IMR-90 (cell line): ENCODE results near the gene SETD9. TPM values are rescaled to one million over a fixed set of nuclear protein-coding genes. Genes with fewer than 3 reads are reported as not detected.

Experiments used
- ATAC-seq: fragments of 200-7000 bp; cut with Tn5 transposase; 2 replicates; pipeline ENCODE4 v1.9.1; 2020; ENCODE audit warnings: low read depth, mild to moderate bottlenecking, moderate library complexity
- BruUV-seq: library from RNA; stranded (reverse); fragments of 400-500 nt; replicated peaks from 2 replicates; lab custom pipeline; 2021; lab: Mats Ljungman, UMichigan
- CTCF ChIA-PET: fragments of 300-600 bp; formaldehyde crosslinking; extraction: SDS; loops from one replicate; lab custom pipeline; 2021; ENCODE audit warnings: antibody characterized with exemption; lab: Yijun Ruan, JAX
- POLR2A ChIA-PET: fragments of 300-600 bp; sonication (Branson Sonifier 250); formaldehyde crosslinking; loops from one replicate; lab custom pipeline; 2022; ENCODE audit warnings: antibody characterized with exemption; ENCODE audit not compliant: unreplicated experiment; lab: Charles Lee
- DNase-seq: peaks from one replicate; pipeline ENCODE4 v3.0.0; 2013
- H2AFZ ChIP-seq: replicated peaks from 2 replicates; pipeline ENCODE3; 2013; ENCODE audit warnings: low read length, mild to moderate bottlenecking; ENCODE audit not compliant: poor library complexity
- H2AK5ac ChIP-seq: 2 replicates; pipeline ENCODE4 v1.6.1; 2013; ENCODE audit warnings: low read depth, low read length, inconsistent platforms
- H2AK9ac ChIP-seq: replicated peaks from 2 replicates; pipeline ENCODE3; 2013; ENCODE audit warnings: mild to moderate bottlenecking, low read depth, low read length, moderate library complexity; ENCODE audit not compliant: poor library complexity
- H2BK120ac ChIP-seq: 2 replicates; pipeline ENCODE4 v1.6.1; 2013; ENCODE audit warnings: low read depth, low read length, inconsistent platforms
- H2BK15ac ChIP-seq: 3 replicates; pipeline ENCODE4 v1.6.1; 2013; ENCODE audit warnings: low read depth, low read length, inconsistent platforms
- H2BK20ac ChIP-seq: 2 replicates; pipeline ENCODE4 v1.6.1; 2013; ENCODE audit warnings: low read depth, mild to moderate bottlenecking, inconsistent platforms, low read length, moderate library complexity
- H2BK5ac ChIP-seq: 2 replicates; pipeline ENCODE4 v1.6.1; 2013; ENCODE audit warnings: mild to moderate bottlenecking, low read depth, low read length, inconsistent platforms; ENCODE audit not compliant: poor library complexity, severe bottlenecking
- H3K14ac ChIP-seq: replicated peaks from 2 replicates; pipeline ENCODE4 v1.6.1; 2013; ENCODE audit warnings: low read depth, low read length, inconsistent platforms
- H3K18ac ChIP-seq: 2 replicates; pipeline ENCODE4 v1.6.1; 2013; ENCODE audit warnings: low read depth, low read length, control low read depth
- H3K23ac ChIP-seq: 2 replicates; pipeline ENCODE4 v1.6.1; 2013; ENCODE audit warnings: low read depth, low read length, inconsistent platforms
- H3K27ac ChIP-seq: 2 replicates; pipeline ENCODE4 v1.5.1; 2013; ENCODE audit warnings: mild to moderate bottlenecking, control low read depth, low read length; ENCODE audit not compliant: insufficient read depth
- H3K27me3 ChIP-seq: 2 replicates; pipeline ENCODE4 v1.6.1; 2013; ENCODE audit warnings: low read length; ENCODE audit not compliant: control insufficient read depth, insufficient read depth
- H3K36me3 ChIP-seq: 2 replicates; pipeline ENCODE4 v1.6.1; 2013; ENCODE audit warnings: low read length, mixed read lengths; ENCODE audit not compliant: control insufficient read depth, insufficient read depth
- H3K4ac ChIP-seq: 2 replicates; pipeline ENCODE4 v1.6.1; 2013; ENCODE audit warnings: low read depth, low read length, inconsistent platforms
- H3K4me1 ChIP-seq: 2 replicates; pipeline ENCODE4 v1.6.1; 2013; ENCODE audit warnings: low read length, mixed read lengths; ENCODE audit not compliant: control insufficient read depth, insufficient read depth
- H3K4me2 ChIP-seq: 2 replicates; pipeline ENCODE4 v1.6.1; 2013; ENCODE audit warnings: low read depth, mild to moderate bottlenecking, control low read depth, low read length, moderate library complexity
- H3K4me3 ChIP-seq: 2 replicates; pipeline ENCODE4 v1.5.1; 2013; ENCODE audit warnings: low read depth, mild to moderate bottlenecking, control low read depth, low read length, moderate library complexity; ENCODE audit not compliant: insufficient read depth
- H3K56ac ChIP-seq: 2 replicates; pipeline ENCODE4 v1.6.1; 2013; ENCODE audit warnings: low read length, inconsistent platforms; ENCODE audit not compliant: insufficient read depth; ENCODE audit errors: extremely low read depth
- H3K79me1 ChIP-seq, 2 experiments: 2 replicates each; pipeline ENCODE4 v1.6.1; 2013; ENCODE audit warnings: low read length in 2 of 2, inconsistent platforms in 1 of 2, low read depth in 1 of 2
- H3K9ac ChIP-seq: 2 replicates; pipeline ENCODE4 v1.6.1; 2013; ENCODE audit warnings: low read depth, low read length, control low read depth
- H3K9me1 ChIP-seq: 2 replicates; pipeline ENCODE4 v1.6.1; 2013; ENCODE audit warnings: low read length, inconsistent platforms; ENCODE audit not compliant: insufficient read depth
- H3K9me3 ChIP-seq: 2 replicates; pipeline ENCODE4 v1.6.1; 2013; ENCODE audit warnings: low read length; ENCODE audit not compliant: control insufficient read depth, insufficient read depth
- H4K20me1 ChIP-seq: 2 replicates; pipeline ENCODE4 v1.6.1; 2013; ENCODE audit warnings: low read length, inconsistent platforms; ENCODE audit not compliant: insufficient read depth
- H4K5ac ChIP-seq: 2 replicates; pipeline ENCODE4 v1.6.1; 2013; ENCODE audit warnings: mild to moderate bottlenecking, low read depth, low read length, control low read depth
- H4K8ac ChIP-seq, 2 experiments: 2 replicates each; pipeline ENCODE4 v1.6.1; 2013; ENCODE audit warnings: low read depth in 2 of 2, low read length in 2 of 2, control low read depth in 1 of 2, inconsistent platforms in 1 of 2
- H4K91ac ChIP-seq: 2 replicates; pipeline ENCODE4 v1.6.1; 2013; ENCODE audit warnings: low read depth, low read length, inconsistent platforms; ENCODE audit not compliant: insufficient read depth
- BHLHE40 ChIP-seq: fragments of 150-350 bp; IDR thresholded peaks from 2 replicates; pipeline ENCODE4 v1.6.1; 2016; ENCODE audit warnings: mild to moderate bottlenecking, low read depth, low read length
- CHD1 ChIP-seq: IDR thresholded peaks from 2 replicates; pipeline ENCODE4 v1.6.1; 2012; ENCODE audit warnings: low read depth, low read length, improper control_type of control experiment
- FOS ChIP-seq: fragments of 150-350 bp; IDR thresholded peaks from 2 replicates; pipeline ENCODE4 v1.6.1; 2016; ENCODE audit warnings: low read depth, low read length
- MAFK ChIP-seq: IDR thresholded peaks from 2 replicates; pipeline ENCODE4 v1.6.1; 2012; ENCODE audit warnings: low read depth, low read length, improper control_type of control experiment
- MAZ ChIP-seq: IDR thresholded peaks from 2 replicates; pipeline ENCODE4 v1.6.1; 2012; ENCODE audit warnings: low read depth, mild to moderate bottlenecking, low read length, improper control_type of control experiment, moderate library complexity, borderline replicate concordance
- MXI1 ChIP-seq: IDR thresholded peaks from 2 replicates; pipeline ENCODE4 v1.6.1; 2012; ENCODE audit warnings: low read depth, mild to moderate bottlenecking, low read length, moderate library complexity, borderline replicate concordance
- RAD21 ChIP-seq: IDR thresholded peaks from 2 replicates; pipeline ENCODE4 v1.6.1; 2012; ENCODE audit warnings: low read length, improper control_type of control experiment
- WGBS, 2 experiments: methylation state at CpG; one replicate each; pipeline versions ENCODE4 v1.1.5 to v1.1.7; 2013; ENCODE audit warnings: missing lambda C conversion rate in 2 of 2; ENCODE audit not compliant: insufficient read length in 1 of 2; ENCODE audit errors: extremely low coverage in 2 of 2; 5-methylcytosine and 5-hydroxymethylcytosine counted together
- dilution Hi-C: fragments of 300-500 bp; cut with HindIII; formaldehyde crosslinking; loops from one replicate; pipeline ENCODE4 v1.14.3; 2018; ENCODE audit warnings: low sequenced_read_pairs; ENCODE audit not compliant: unreplicated experiment
- in situ Hi-C: fragments of 300-500 bp; cut with MboI; formaldehyde crosslinking; loops from 3 replicates; pipeline ENCODE4 v1.14.3; 2019; ENCODE audit warnings: low sequenced_read_pairs, inconsistent platforms, mixed read lengths
- intact Hi-C: fragments of 100-400 bp; cut with micrococcal nuclease; formaldehyde crosslinking; loops from 2 replicates; pipeline ENCODE4 v1.10.0; 2022
- polyA plus RNA-seq, 3 experiments: library from polyadenylated mRNA; depleted of rRNA; stranded (reverse); fragments of >200 nt; gene quantifications; 2 replicates each; pipeline ENCODE4 v1.2.3, GENCODE V29; 2012; ENCODE audit warnings: low replicate concordance in 1 of 3
- total RNA-seq: library from RNA; depleted of rRNA; stranded (reverse); fragments of >200 nt; gene quantifications from 2 replicates; pipeline ENCODE4 v1.2.3, GENCODE V29; 2012
- TF ChIP-seq, protein P1 (sequence below): fragments of 150-350 bp; IDR thresholded peaks from 2 replicates; pipeline ENCODE4 v1.6.1; 2017; ENCODE audit warnings: mild to moderate bottlenecking, antibody characterized with exemption, low read length, low read depth
- TF ChIP-seq, protein P2 (sequence below): fragments of 150-350 bp; IDR thresholded peaks from 2 replicates; pipeline ENCODE4 v1.6.1; 2016; ENCODE audit warnings: low read depth, mild to moderate bottlenecking, low read length, moderate library complexity, borderline replicate concordance

Gene SETD9
- total and polyA plus RNA-seq, 2 of the 4 experiments (the other 2 are of a cell fraction) = 3.9 to 8.1 TPM

GRCh38 chr5:56893251-56893951 is 16.0 kb upstream of the SETD9 start:
- H2AK9ac ChIP-seq = no peak overlapping the region
- no peak overlapping the region for H2AFZ ChIP-seq
- H3K18ac ChIP-seq = no peak overlapping the region
- H3K79me1 ChIP-seq = peaks cover 0 to 9% of the 10 kb centered on the region in 2 experiments; a peak in 3 of 4 replicates
- no peak overlapping the region for H3K4ac ChIP-seq
- H3K23ac ChIP-seq = no peak overlapping the region
- H3K4me1 ChIP-seq = no peaks in the 10 kb centered on the region
- in situ Hi-C loops (loop anchor here (10.0 kb wide), 1 partner anchor 331 kb away; no protein-coding TSS in a partner anchor), intact Hi-C loops (no loop called here), dilution Hi-C loops (no loop called here)
- H3K4me2 ChIP-seq = no peak overlapping the region
- H4K8ac ChIP-seq = no peak overlapping the region
- no peak overlapping the region for H3K14ac ChIP-seq
- H2BK20ac ChIP-seq = no peak overlapping the region
- H3K27me3 ChIP-seq = no peaks in the 10 kb centered on the region
- H4K5ac ChIP-seq = no peak overlapping the region
- DNase-seq = no peak
- BruUV-seq = TSS peak; percentile 49
- no peak overlapping the region for H3K56ac ChIP-seq
- H3K9me1 ChIP-seq = no peaks in the 10 kb centered on the region
- no peak for ATAC-seq
- H3K9me3 ChIP-seq = no peaks in the 10 kb centered on the region
- ChIA-PET POLR2A (no interaction called here), CTCF (no interaction called here)
- H3K4me3 ChIP-seq = no peak overlapping the region
- H2AK5ac ChIP-seq = no peak overlapping the region
- no peak overlapping the region for H2BK15ac ChIP-seq
- 90% methylated on average over 5 of the region's 5 CpGs; no CpG with 5 or more reads in 1 of the 2 experiments for WGBS, 2 experiments
- peaks cover 17% of the 10 kb centered on the region for H3K36me3 ChIP-seq
- no peak overlapping the region for H3K9ac ChIP-seq
- no peak for TF ChIP-seq MAZ
- no peak for TF ChIP-seq RAD21
- no peak for TF ChIP-seq MXI1
- TF ChIP-seq, protein P1, sequence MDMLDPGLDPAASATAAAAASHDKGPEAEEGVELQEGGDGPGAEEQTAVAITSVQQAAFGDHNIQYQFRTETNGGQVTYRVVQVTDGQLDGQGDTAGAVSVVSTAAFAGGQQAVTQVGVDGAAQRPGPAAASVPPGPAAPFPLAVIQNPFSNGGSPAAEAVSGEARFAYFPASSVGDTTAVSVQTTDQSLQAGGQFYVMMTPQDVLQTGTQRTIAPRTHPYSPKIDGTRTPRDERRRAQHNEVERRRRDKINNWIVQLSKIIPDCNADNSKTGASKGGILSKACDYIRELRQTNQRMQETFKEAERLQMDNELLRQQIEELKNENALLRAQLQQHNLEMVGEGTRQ = no peak
- TF ChIP-seq FOS = no peak
- TF ChIP-seq MAFK = no peak
- TF ChIP-seq, protein P2, sequence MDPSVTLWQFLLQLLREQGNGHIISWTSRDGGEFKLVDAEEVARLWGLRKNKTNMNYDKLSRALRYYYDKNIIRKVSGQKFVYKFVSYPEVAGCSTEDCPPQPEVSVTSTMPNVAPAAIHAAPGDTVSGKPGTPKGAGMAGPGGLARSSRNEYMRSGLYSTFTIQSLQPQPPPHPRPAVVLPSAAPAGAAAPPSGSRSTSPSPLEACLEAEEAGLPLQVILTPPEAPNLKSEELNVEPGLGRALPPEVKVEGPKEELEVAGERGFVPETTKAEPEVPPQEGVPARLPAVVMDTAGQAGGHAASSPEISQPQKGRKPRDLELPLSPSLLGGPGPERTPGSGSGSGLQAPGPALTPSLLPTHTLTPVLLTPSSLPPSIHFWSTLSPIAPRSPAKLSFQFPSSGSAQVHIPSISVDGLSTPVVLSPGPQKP = no peak
- no peak for TF ChIP-seq CHD1
- no peak for TF ChIP-seq BHLHE40
- no peak overlapping the region for H4K91ac ChIP-seq
- H4K20me1 ChIP-seq = no peaks in the 10 kb centered on the region
- H2BK120ac ChIP-seq = no peak overlapping the region
- H3K27ac ChIP-seq = no peak overlapping the region
- no peak overlapping the region for H2BK5ac ChIP-seq
